K562 (cell line): Measurements from ENCODE around the gene AIPL1. TPM values are rescaled to one million over a fixed set of nuclear protein-coding genes. Genes with fewer than 3 reads are reported as not detected.

Experiments
- BCOR ChIP-seq: fragments of 450-650 bp; IDR thresholded peaks from 2 replicates; pipeline ENCODE4 v1.6.1; 2016
- DDX20 ChIP-seq: fragments of 450-650 bp; IDR thresholded peaks from 2 replicates; pipeline ENCODE4 v1.6.1; 2016; ENCODE audit warnings: missing genetic modification characterization, low read depth, mild to moderate bottlenecking, missing compliant biosample characterization, moderate library complexity
- L3MBTL2 ChIP-seq: fragments of 450-650 bp; IDR thresholded peaks from 2 replicates; pipeline ENCODE4 v1.6.1; 2016; ENCODE audit warnings: mild to moderate bottlenecking, moderate library complexity
- MAFK ChIP-seq: IDR thresholded peaks from 2 replicates; pipeline ENCODE4 v1.6.1; 2011; ENCODE audit warnings: low read length, improper control_type of control experiment
- MLX ChIP-seq, 2 experiments: fragments of 450-650 bp in 1 of 2; sonication (generic) in 1 of 2; formaldehyde crosslinking; conservative IDR thresholded peaks; 2 replicates each; pipeline versions ENCODE4 v1.4.0 to v1.8.1; 2020 to 2022; ENCODE audit warnings: mild to moderate bottlenecking in 1 of 2, missing genetic modification reagents in 1 of 2
- NFIX ChIP-seq: fragments of 250-450 bp; sonication (Bioruptor Pico); IDR thresholded peaks from 2 replicates; pipeline ENCODE4 v1.4.0; 2020; ENCODE audit warnings: low read depth, mild to moderate bottlenecking, moderate library complexity
- OTX1 ChIP-seq: fragments of 450-650 bp; formaldehyde crosslinking; IDR thresholded peaks from 2 replicates; pipeline ENCODE4 v1.4.0; 2022; ENCODE audit warnings: mild to moderate bottlenecking
- PHB ChIP-seq: fragments of 250-450 bp; sonication (Bioruptor Pico); IDR thresholded peaks from 2 replicates; pipeline ENCODE4 v1.5.0; 2021
- PHB2 ChIP-seq: fragments of 450-650 bp; IDR thresholded peaks from 2 replicates; pipeline ENCODE4 v1.6.1; 2017; ENCODE audit warnings: low read depth
- RB1 ChIP-seq: fragments of 450-650 bp; IDR thresholded peaks from 2 replicates; pipeline ENCODE4 v1.6.1; 2017; ENCODE audit warnings: low read depth, mild to moderate bottlenecking
- RBM15 ChIP-seq: fragments of 200-400 bp; formaldehyde crosslinking; IDR thresholded peaks from 2 replicates; pipeline ENCODE4 v1.6.1; 2018; ENCODE audit warnings: mild to moderate bottlenecking, low read length, moderate library complexity; ENCODE audit not compliant: insufficient read depth
- SMAD1 ChIP-seq: fragments of 150-350 bp; IDR thresholded peaks from 2 replicates; pipeline ENCODE4 v1.6.1; 2014; ENCODE audit warnings: low read length, low read depth; ENCODE audit not compliant: partially characterized antibody
- SRSF1 ChIP-seq: fragments of 200-400 bp; formaldehyde crosslinking; IDR thresholded peaks from 2 replicates; pipeline ENCODE4 v1.6.1; 2017; ENCODE audit warnings: mild to moderate bottlenecking, low read depth, low read length, moderate library complexity
- SRSF3 ChIP-seq: fragments of 200-400 bp; formaldehyde crosslinking; IDR thresholded peaks from 2 replicates; pipeline ENCODE4 v1.6.1; 2016; ENCODE audit warnings: mild to moderate bottlenecking, low read length, moderate library complexity; ENCODE audit not compliant: insufficient read depth
- TAF7 ChIP-seq: fragments of 450-650 bp; IDR thresholded peaks from 2 replicates; pipeline ENCODE4 v1.6.1; 2016; ENCODE audit warnings: missing genetic modification characterization, missing compliant biosample characterization
- THRAP3 ChIP-seq: fragments of 450-650 bp; IDR thresholded peaks from 2 replicates; pipeline ENCODE4 v1.6.1; 2016; ENCODE audit warnings: mild to moderate bottlenecking, inconsistent platforms, borderline replicate concordance
- TSC22D4 ChIP-seq: fragments of 450-650 bp; IDR thresholded peaks from 2 replicates; pipeline ENCODE4 v1.6.1; 2016; ENCODE audit warnings: missing genetic modification characterization, missing biosample characterization, control low read depth
- ZBTB17 ChIP-seq: fragments of 450-650 bp; formaldehyde crosslinking; IDR thresholded peaks from 2 replicates; pipeline ENCODE4 v1.4.0; 2020; ENCODE audit warnings: mild to moderate bottlenecking
- ZBTB8A ChIP-seq: fragments of 450-650 bp; IDR thresholded peaks from 2 replicates; pipeline ENCODE4 v1.6.1; 2018; ENCODE audit warnings: mild to moderate bottlenecking, moderate library complexity; ENCODE audit not compliant: partially characterized antibody
- ZNF277 ChIP-seq: fragments of 250-450 bp; sonication (Bioruptor Pico); IDR thresholded peaks from 2 replicates; pipeline ENCODE4 v1.8.0; 2022; ENCODE audit warnings: inconsistent platforms, mild to moderate bottlenecking, moderate library complexity, borderline replicate concordance
- ZNF311 ChIP-seq: fragments of 250-450 bp; sonication (Bioruptor Pico); IDR thresholded peaks from 2 replicates; pipeline ENCODE4 v1.4.0; 2020; ENCODE audit warnings: mild to moderate bottlenecking, moderate library complexity
- ZNF764 ChIP-seq: fragments of 250-450 bp; sonication (Bioruptor Pico); IDR thresholded peaks from 2 replicates; pipeline ENCODE4 v1.4.0; 2020; ENCODE audit warnings: low read depth, mild to moderate bottlenecking, moderate library complexity
- polyA plus RNA-seq, 8 experiments: library from polyadenylated mRNA; depleted of rRNA in 4 of 8; stranded (reverse) in 5 of 8; unstranded in 3 of 8; fragments of >200 nt; fragmentation: Nextera tagmentation in 2 of 8; fragmentation: Illumina TruSeq in 1 of 8; extraction: Ambion mirVana in 2 of 8; extraction: Trizol in 1 of 8; gene quantifications; 2 replicates each; pipeline versions ENCODE4 v1.2.1 to v1.2.3, GENCODE V29; 2011 to 2014; ENCODE audit warnings: inconsistent platforms in 1 of 8, missing spikeins in 1 of 8
- total RNA-seq, 7 experiments: library from RNA; depleted of rRNA in 6 of 7; stranded (reverse); fragments of >200 nt in 6 of 7; fragmentation: Illumina TruSeq in 2 of 7; extraction: Trizol in 2 of 7; gene quantifications; 2 replicates each; pipeline versions ENCODE4 v1.2.1 to v1.2.3, GENCODE V29; 2011 to 2021; ENCODE audit warnings: low replicate concordance in 1 of 7
- TF ChIP-seq, protein P1 (sequence below): IDR thresholded peaks from 3 replicates; pipeline ENCODE4 v1.6.1; 2011; ENCODE audit warnings: borderline replicate concordance, mild to moderate bottlenecking, moderate library complexity; ENCODE audit not compliant: insufficient read length; ENCODE audit errors: extremely low read depth

The AIPL1 gene
- total and polyA plus RNA-seq, 9 of the 15 experiments (the other 6 are each of a cell fraction or from before 2014, with no cell fraction given): not detected

GRCh38 chr17:6443692-6444570 lies 9.0 kb upstream of the AIPL1 start, which contains the start of gene PIMREG (continued):
- TF ChIP-seq ZBTB17: no peak
- no peak for TF ChIP-seq NFIX (CRISPR knock-in tag)
- TF ChIP-seq RB1: no peak
- no peak for TF ChIP-seq MAFK
- TF ChIP-seq, protein P1, sequence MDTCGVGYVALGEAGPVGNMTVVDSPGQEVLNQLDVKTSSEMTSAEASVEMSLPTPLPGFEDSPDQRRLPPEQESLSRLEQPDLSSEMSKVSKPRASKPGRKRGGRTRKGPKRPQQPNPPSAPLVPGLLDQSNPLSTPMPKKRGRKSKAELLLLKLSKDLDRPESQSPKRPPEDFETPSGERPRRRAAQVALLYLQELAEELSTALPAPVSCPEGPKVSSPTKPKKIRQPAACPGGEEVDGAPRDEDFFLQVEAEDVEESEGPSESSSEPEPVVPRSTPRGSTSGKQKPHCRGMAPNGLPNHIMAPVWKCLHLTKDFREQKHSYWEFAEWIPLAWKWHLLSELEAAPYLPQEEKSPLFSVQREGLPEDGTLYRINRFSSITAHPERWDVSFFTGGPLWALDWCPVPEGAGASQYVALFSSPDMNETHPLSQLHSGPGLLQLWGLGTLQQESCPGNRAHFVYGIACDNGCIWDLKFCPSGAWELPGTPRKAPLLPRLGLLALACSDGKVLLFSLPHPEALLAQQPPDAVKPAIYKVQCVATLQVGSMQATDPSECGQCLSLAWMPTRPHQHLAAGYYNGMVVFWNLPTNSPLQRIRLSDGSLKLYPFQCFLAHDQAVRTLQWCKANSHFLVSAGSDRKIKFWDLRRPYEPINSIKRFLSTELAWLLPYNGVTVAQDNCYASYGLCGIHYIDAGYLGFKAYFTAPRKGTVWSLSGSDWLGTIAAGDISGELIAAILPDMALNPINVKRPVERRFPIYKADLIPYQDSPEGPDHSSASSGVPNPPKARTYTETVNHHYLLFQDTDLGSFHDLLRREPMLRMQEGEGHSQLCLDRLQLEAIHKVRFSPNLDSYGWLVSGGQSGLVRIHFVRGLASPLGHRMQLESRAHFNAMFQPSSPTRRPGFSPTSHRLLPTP: no peak
- TF ChIP-seq PHB2: no peak
- TF ChIP-seq SRSF3: no peak
- no peak for TF ChIP-seq BCOR
- TF ChIP-seq RBM15: no peak
- peak; percentile 95 for TF ChIP-seq L3MBTL2
- no peak for TF ChIP-seq ZNF764 (CRISPR knock-in tag)
- TF ChIP-seq ZNF277 (CRISPR knock-in tag): no peak
- no peak for TF ChIP-seq SRSF1
- no peak for TF ChIP-seq PHB (CRISPR knock-in tag)
- TF ChIP-seq TSC22D4 (tag): no peak
- no peak for TF ChIP-seq THRAP3
- no peak for TF ChIP-seq TAF7 (tag)
- TF ChIP-seq ZNF311 (CRISPR knock-in tag): no peak
- no peak for TF ChIP-seq ZBTB8A
- no peak for TF ChIP-seq OTX1
- no peak for TF ChIP-seq MLX (CRISPR knock-in tag; conservative IDR thresholded peaks at IDR 0.05)
- TF ChIP-seq DDX20 (tag): no peak
- no peak for TF ChIP-seq SMAD1
